Calu3 (cell line): Measurements from ENCODE around the gene ECEL1. TPM values are rescaled to one million over a fixed set of nuclear protein-coding genes. Genes with fewer than 3 reads are reported as not detected.

Experiments used
- BruUV-seq: library from RNA; stranded (reverse); fragments of 400-500 nt; replicated peaks from 2 replicates; lab custom pipeline; 2021; lab: Mats Ljungman, UMichigan
- CTCF ChIA-PET: fragments of 300-600 bp; sonication (Branson Sonifier 250); formaldehyde crosslinking; loops from one replicate; lab custom pipeline; 2022; ENCODE audit warnings: antibody characterized with exemption; lab: Charles Lee
- DNase-seq: peaks from one replicate; pipeline ENCODE4 v3.0.0; 2022
- H3K27ac Mint-ChIP-seq: one replicate; pipeline ENCODE4 v1.8.0; 2022; ENCODE audit warnings: mixed read lengths; ENCODE audit not compliant: unreplicated experiment
- H3K27me3 Mint-ChIP-seq: one replicate; pipeline ENCODE4 v1.8.0; 2022; ENCODE audit warnings: mixed read lengths; ENCODE audit not compliant: unreplicated experiment
- H3K36me3 Mint-ChIP-seq: one replicate; pipeline ENCODE4 v1.8.0; 2022; ENCODE audit warnings: mild to moderate bottlenecking, moderate library complexity, mixed read lengths; ENCODE audit not compliant: insufficient read depth, unreplicated experiment
- H3K4me1 Mint-ChIP-seq: one replicate; pipeline ENCODE4 v1.8.0; 2022; ENCODE audit warnings: mild to moderate bottlenecking, low read depth, mixed read lengths; ENCODE audit not compliant: unreplicated experiment
- H3K4me3 Mint-ChIP-seq: one replicate; pipeline ENCODE4 v1.8.0; 2022; ENCODE audit warnings: mild to moderate bottlenecking, low read depth, moderate library complexity, mixed read lengths; ENCODE audit not compliant: unreplicated experiment
- H3K9me3 Mint-ChIP-seq: one replicate; pipeline ENCODE4 v1.8.0; 2022; ENCODE audit warnings: low read depth, mixed read lengths; ENCODE audit not compliant: unreplicated experiment
- CTCF ChIP-seq: fragments of 200-600 bp; IDR thresholded peaks from one replicate; pipeline ENCODE4 v1.8.0; 2022; ENCODE audit warnings: antibody characterized with exemption; ENCODE audit not compliant: unreplicated experiment
- intact Hi-C: fragments of 100-400 bp; cut with micrococcal nuclease; formaldehyde crosslinking; loops from one replicate; pipeline ENCODE4 v1.10.0; 2022; ENCODE audit not compliant: unreplicated experiment
- total RNA-seq: library from RNA; stranded (reverse); gene quantifications from 2 replicates; pipeline ENCODE4 v1.2.3, GENCODE V29; 2022

Gene ECEL1
- total RNA-seq, 1 experiment from 2014 or later: not detected

DNA sequence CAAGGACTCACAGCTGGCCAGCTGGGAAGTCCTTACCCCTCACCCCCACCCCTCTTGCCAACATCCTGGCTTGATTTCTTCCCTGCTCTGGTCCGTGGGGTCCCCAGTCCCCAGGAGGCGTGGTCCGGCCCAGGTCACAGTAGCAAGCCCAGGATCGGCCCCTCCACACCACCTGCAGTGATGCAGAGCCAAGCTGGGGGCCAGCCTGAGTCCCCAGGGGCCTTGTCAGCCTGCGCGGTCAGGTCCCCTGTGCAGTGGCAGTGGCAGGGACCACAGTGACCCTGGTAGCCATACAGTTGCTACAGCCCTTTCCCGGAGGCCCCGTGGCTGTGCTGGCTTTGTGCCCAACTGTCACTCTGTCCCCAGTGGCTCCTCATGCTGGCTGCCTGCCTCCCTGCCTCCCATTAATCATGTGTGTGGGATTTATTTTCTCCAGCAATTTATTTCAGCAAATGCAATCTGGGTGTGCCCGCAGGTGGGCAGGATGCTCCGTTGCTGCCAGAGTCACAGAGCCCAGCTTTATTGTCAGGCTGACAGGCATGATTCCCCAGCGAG lies 23.8 kb upstream of the ECEL1 start:
- intact Hi-C loops: no loop called here
- no peak overlapping the region for H3K4me3 Mint-ChIP-seq
- no peak for TF ChIP-seq CTCF
- peaks cover 90% of the 10 kb centered on the region for H3K27me3 Mint-ChIP-seq
- H3K36me3 Mint-ChIP-seq: no peaks in the 10 kb centered on the region
- no peak for DNase-seq
- BruUV-seq: no TSS peak
- H3K27ac Mint-ChIP-seq: no peak overlapping the region
- H3K9me3 Mint-ChIP-seq: no peaks in the 10 kb centered on the region
- H3K4me1 Mint-ChIP-seq: no peaks in the 10 kb centered on the region
- CTCF ChIA-PET: no interaction called here

GRCh38 chr2:232508251-232508650 lies 20.6 kb upstream of the ECEL1 start:
- CTCF ChIA-PET: no interaction called here
- Mint-ChIP-seq H3K27ac (no peak overlapping the region), H3K4me3 (no peak overlapping the region), H3K4me1 (no peaks in the 10 kb centered on the region), H3K9me3 (no peaks in the 10 kb centered on the region), H3K36me3 (no peaks in the 10 kb centered on the region), H3K27me3 (peaks cover 93% of the 10 kb centered on the region)
- intact Hi-C loops: no loop called here
- no TSS peak for BruUV-seq
- no peak for DNase-seq
- no peak for TF ChIP-seq CTCF

DNA sequence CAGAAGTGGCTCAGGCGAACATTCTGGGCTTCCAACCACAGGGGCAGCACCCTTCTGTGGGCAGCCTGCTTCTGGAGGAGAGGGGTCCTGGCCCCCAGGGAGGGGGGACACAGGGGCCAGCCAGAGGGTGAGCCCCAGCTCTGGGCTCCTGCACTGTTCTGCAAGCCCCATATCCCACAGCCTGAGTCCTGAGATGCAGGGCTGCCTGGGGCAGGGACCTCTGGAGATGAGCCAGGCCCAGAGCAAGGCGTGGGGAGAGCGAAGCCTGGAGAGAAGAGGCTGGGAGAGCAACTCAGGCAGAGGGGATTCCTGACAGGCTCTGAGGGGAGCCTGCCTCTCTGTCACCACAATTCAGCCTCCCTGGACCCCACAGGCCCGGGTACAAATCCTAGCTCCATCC lies 19.1 kb upstream of the ECEL1 start:
- Mint-ChIP-seq H3K9me3 (no peaks in the 10 kb centered on the region), H3K4me3 (no peak overlapping the region), H3K27ac (no peak overlapping the region), H3K27me3 (peaks cover 80% of the 10 kb centered on the region), H3K4me1 (no peaks in the 10 kb centered on the region), H3K36me3 (no peaks in the 10 kb centered on the region)
- intact Hi-C loops: no loop called here
- BruUV-seq: no TSS peak
- no peak for TF ChIP-seq CTCF
- no peak for DNase-seq
- CTCF ChIA-PET: no interaction called here

- Mint-ChIP-seq H3K27me3 (peaks cover 79% of the 10 kb centered on the region), H3K4me1 (no peaks in the 10 kb centered on the region), H3K27ac (no peak overlapping the region), H3K9me3 (no peaks in the 10 kb centered on the region), H3K4me3 (no peak overlapping the region), H3K36me3 (no peaks in the 10 kb centered on the region)
- intact Hi-C loops: no loop called here
- CTCF ChIA-PET: no interaction called here
- TF ChIP-seq CTCF: no peak
- BruUV-seq: no TSS peak
- DNase-seq: no peak
Observed at GRCh38 chr2:232505856-232506255, 18.2 kb upstream of the ECEL1 start.
